C4-2B (cell line): ENCODE measurements around the gene RNF152.
"Not testable (repeated sequence)": the region's sequence is repeated elsewhere in the genome, so short reads cannot be mapped to it uniquely, and the experiment has no call there.

Source experiments
- ZFX ChIP-seq: fragments of 450-650 bp; IDR thresholded peaks from 2 replicates; pipeline ENCODE4 v1.6.1; 2017
- TF ChIP-seq, protein P1 (sequence below): fragments of 450-650 bp; conservative IDR thresholded peaks from 2 replicates; pipeline ENCODE4 v1.5.1; 2017; ENCODE audit warnings: mild to moderate bottlenecking

GRCh38 chr18:61776201-61776600 is 116.6 kb downstream of the RNF152 start:
- TF ChIP-seq, protein P1, sequence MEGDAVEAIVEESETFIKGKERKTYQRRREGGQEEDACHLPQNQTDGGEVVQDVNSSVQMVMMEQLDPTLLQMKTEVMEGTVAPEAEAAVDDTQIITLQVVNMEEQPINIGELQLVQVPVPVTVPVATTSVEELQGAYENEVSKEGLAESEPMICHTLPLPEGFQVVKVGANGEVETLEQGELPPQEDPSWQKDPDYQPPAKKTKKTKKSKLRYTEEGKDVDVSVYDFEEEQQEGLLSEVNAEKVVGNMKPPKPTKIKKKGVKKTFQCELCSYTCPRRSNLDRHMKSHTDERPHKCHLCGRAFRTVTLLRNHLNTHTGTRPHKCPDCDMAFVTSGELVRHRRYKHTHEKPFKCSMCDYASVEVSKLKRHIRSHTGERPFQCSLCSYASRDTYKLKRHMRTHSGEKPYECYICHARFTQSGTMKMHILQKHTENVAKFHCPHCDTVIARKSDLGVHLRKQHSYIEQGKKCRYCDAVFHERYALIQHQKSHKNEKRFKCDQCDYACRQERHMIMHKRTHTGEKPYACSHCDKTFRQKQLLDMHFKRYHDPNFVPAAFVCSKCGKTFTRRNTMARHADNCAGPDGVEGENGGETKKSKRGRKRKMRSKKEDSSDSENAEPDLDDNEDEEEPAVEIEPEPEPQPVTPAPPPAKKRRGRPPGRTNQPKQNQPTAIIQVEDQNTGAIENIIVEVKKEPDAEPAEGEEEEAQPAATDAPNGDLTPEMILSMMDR, result not testable (repeated sequence)
- not testable (repeated sequence) for TF ChIP-seq ZFX
